Articular chondrocyte of knee joint (primary cell): ENCODE measurements around the gene KDM1A. TPM values are rescaled to one million over a fixed set of nuclear protein-coding genes. Genes with fewer than 3 reads are reported as not detected.

Experiments used
- small RNA-seq: library from RNA; depleted of rRNA; stranded (forward); fragments of <200 nt; gene quantifications from one replicate; pipeline ENCODE3, GENCODE V24; 2012
- total RNA-seq: library from RNA; depleted of rRNA; stranded (reverse); fragments of >200 nt; gene quantifications from 2 replicates; pipeline ENCODE4 v1.2.3, GENCODE V29; 2012

Gene KDM1A
- 92.4 and 93.2 TPM in 2 replicates for total RNA-seq

GRCh38 chr1:23019094-23019862 is at the start of gene KDM1A:
Gene KDM1A, plus strand, starts transcription at chr1:23019468. Its CDS starts 129 bp downstream, at chr1:23019597.

GRCh38 chr1:22972760-22973159 is 46.5 kb upstream of the KDM1A start, which contains the start of gene LACTBL1:
Gene LACTBL1, minus strand, starts transcription at chr1:22972866. Its CDS starts 550 bp downstream, at chr1:22972316.

Small RNA genes within 50 kb of the gene (small RNA-seq; reads per million reads assigned to genes)
- gene MIR3115 (0.42 reads per million, percentile 6 among the genes with 10 or more reads in this experiment), gene MIR4419A (not detected)

Other genes starting within 250 kb of the KDM1A start
- not detected in 2 replicates for gene LACTBL1, start 46.6 kb upstream of the KDM1A start, total RNA-seq
- gene TEX46, start 3.6 kb upstream of the KDM1A start, total RNA-seq = not detected in 2 replicates
- gene LUZP1, start 149.4 kb downstream of the KDM1A start, total RNA-seq = 33.5 and 43.0 TPM in 2 replicates
- gene HTR1D, start 198.0 kb downstream of the KDM1A start, total RNA-seq = 0.11 TPM in 1 of 2 replicates, not detected in the other